HepG2 (cell line): ENCODE results near the gene ISOC2. TPM values are rescaled to one million over a fixed set of nuclear protein-coding genes. Genes with fewer than 3 reads are reported as not detected.

Source experiments
- ARHGAP35 ChIP-seq: sonication (generic); formaldehyde crosslinking; IDR thresholded peaks from 2 replicates; pipeline ENCODE4 v1.9.0; 2022; ENCODE audit warnings: mild to moderate bottlenecking, inconsistent platforms, moderate library complexity, missing genetic modification reagents, borderline replicate concordance
- BATF2 ChIP-seq: sonication (generic); formaldehyde crosslinking; IDR thresholded peaks from 2 replicates; pipeline ENCODE4 v1.8.0; 2022; ENCODE audit warnings: mild to moderate bottlenecking, missing genetic modification reagents, moderate library complexity
- BRCA1 ChIP-seq: sonication (generic); formaldehyde crosslinking; IDR thresholded peaks from 2 replicates; pipeline ENCODE4 v1.4.0; 2020; ENCODE audit warnings: missing genetic modification reagents
- BRF2 ChIP-seq: sonication (generic); formaldehyde crosslinking; IDR thresholded peaks from 2 replicates; pipeline ENCODE4 v1.8.1; 2022; ENCODE audit warnings: mild to moderate bottlenecking, missing genetic modification reagents
- CC2D1A ChIP-seq: sonication (generic); formaldehyde crosslinking; IDR thresholded peaks from 2 replicates; pipeline ENCODE4 v1.8.1; 2023; ENCODE audit warnings: mild to moderate bottlenecking, missing genetic modification reagents
- DR1 ChIP-seq: sonication (generic); formaldehyde crosslinking; IDR thresholded peaks from 2 replicates; pipeline ENCODE4 v1.8.0; 2021; ENCODE audit warnings: mild to moderate bottlenecking, missing genetic modification reagents, inconsistent platforms
- HNRNPK ChIP-seq: fragments of 200-400 bp; formaldehyde crosslinking; IDR thresholded peaks from 2 replicates; pipeline ENCODE4 v1.6.1; 2018; ENCODE audit warnings: low read length, low read depth, moderate library complexity, mild to moderate bottlenecking; ENCODE audit not compliant: poor library complexity, severe bottlenecking
- HOMEZ ChIP-seq: IDR thresholded peaks from 2 replicates; pipeline ENCODE4 v1.6.1; 2016; ENCODE audit warnings: low read depth
- MED1 ChIP-seq: sonication (generic); formaldehyde crosslinking; IDR thresholded peaks from 2 replicates; pipeline ENCODE4 v1.4.0; 2020; ENCODE audit warnings: missing genetic modification reagents
- NR2F6 ChIP-seq, 2 experiments: IDR thresholded peaks; 2 replicates each; pipeline ENCODE4 v1.6.1; 2016; ENCODE audit warnings: antibody characterized with exemption in 1 of 2, mild to moderate bottlenecking in 1 of 2
- ONECUT2 ChIP-seq: sonication (generic); formaldehyde crosslinking; IDR thresholded peaks from 2 replicates; pipeline ENCODE4 v1.4.0; 2020; ENCODE audit warnings: missing genetic modification reagents
- PPARG ChIP-seq: conservative IDR thresholded peaks from 2 replicates; pipeline ENCODE4 v1.6.1; 2016; ENCODE audit warnings: missing biosample characterization, missing genetic modification reagents
- RFX3 ChIP-seq: IDR thresholded peaks from 2 replicates; pipeline ENCODE4 v1.6.1; 2016; ENCODE audit warnings: missing biosample characterization, missing genetic modification reagents
- SALL1 ChIP-seq: sonication (generic); formaldehyde crosslinking; IDR thresholded peaks from 2 replicates; pipeline ENCODE4 v1.8.0; 2022; ENCODE audit warnings: mild to moderate bottlenecking, missing genetic modification reagents
- SIX4 ChIP-seq: sonication (generic); formaldehyde crosslinking; IDR thresholded peaks from 2 replicates; pipeline ENCODE4 v1.4.0; 2020; ENCODE audit warnings: missing genetic modification reagents
- SRSF9 ChIP-seq: fragments of 200-400 bp; formaldehyde crosslinking; IDR thresholded peaks from 2 replicates; pipeline ENCODE4 v1.6.1; 2018; ENCODE audit warnings: borderline replicate concordance, mild to moderate bottlenecking, low read depth, low read length; ENCODE audit not compliant: insufficient read depth, poor library complexity, severe bottlenecking
- ZBTB37 ChIP-seq: sonication (generic); formaldehyde crosslinking; IDR thresholded peaks from 2 replicates; pipeline ENCODE4 v1.4.0; 2020; ENCODE audit warnings: mild to moderate bottlenecking, missing genetic modification reagents
- ZC3H4 ChIP-seq: sonication (generic); formaldehyde crosslinking; IDR thresholded peaks from 2 replicates; pipeline ENCODE4 v1.4.0; 2020; ENCODE audit warnings: missing genetic modification reagents, borderline replicate concordance
- ZNF256 ChIP-seq: sonication (generic); formaldehyde crosslinking; conservative IDR thresholded peaks from 2 replicates; pipeline ENCODE4 v1.4.0; 2020; ENCODE audit warnings: missing genetic modification reagents
- ZNF343 ChIP-seq: sonication (generic); formaldehyde crosslinking; IDR thresholded peaks from 2 replicates; pipeline ENCODE4 v1.4.0; 2020; ENCODE audit warnings: mild to moderate bottlenecking, missing genetic modification reagents
- ZNF430 ChIP-seq: sonication (generic); formaldehyde crosslinking; IDR thresholded peaks from 2 replicates; pipeline ENCODE4 v1.9.0; 2021; ENCODE audit warnings: mild to moderate bottlenecking, missing genetic modification reagents
- ZNF44 ChIP-seq: sonication (generic); formaldehyde crosslinking; IDR thresholded peaks from 2 replicates; pipeline ENCODE4 v1.5.1; 2020; ENCODE audit warnings: mild to moderate bottlenecking, missing genetic modification reagents
- ZNF556 ChIP-seq: sonication (generic); formaldehyde crosslinking; IDR thresholded peaks from 2 replicates; pipeline ENCODE4 v1.4.0; 2020; ENCODE audit warnings: mild to moderate bottlenecking, missing genetic modification reagents, borderline replicate concordance
- ZNF614 ChIP-seq: IDR thresholded peaks from 2 replicates; pipeline ENCODE4 v1.6.1; 2018; ENCODE audit warnings: missing biosample characterization, missing genetic modification reagents, inconsistent platforms, borderline replicate concordance
- polyA plus RNA-seq, 8 experiments: library from polyadenylated mRNA; depleted of rRNA in 3 of 8; stranded (reverse) in 7 of 8; unstranded in 1 of 8; fragments of >200 nt; fragmentation: Illumina TruSeq in 4 of 8; extraction: Trizol in 4 of 8; gene quantifications; 2 replicates each; pipeline versions ENCODE4 v1.2.1 to v1.2.3, GENCODE V29; 2011 to 2016; ENCODE audit warnings: low read depth in 4 of 8, missing spikeins in 1 of 8, mixed read lengths in 1 of 8; ENCODE audit not compliant: insufficient read depth in 1 of 8
- total RNA-seq, 5 experiments: library from RNA; depleted of rRNA; stranded (reverse); fragments of >200 nt; fragmentation: Illumina TruSeq; extraction: Trizol; gene quantifications; 2 replicates each; pipeline ENCODE4 v1.2.3, GENCODE V29; 2016; ENCODE audit warnings: low read depth in 1 of 5

ISOC2 gene
- total and polyA plus RNA-seq, 2 of the 13 experiments (the other 11 are each of a cell fraction or from before 2014, with no cell fraction given), result 76.8 to 105 TPM

- TF ChIP-seq BRF2 (CRISPR knock-in tag) (0 out of 2 replicates have a peak, but pooled peaks have one; percentile 43), MED1 (peak; percentile 45; the same call in 1 of the 2 replicates), NR2F6 (IDR thresholded peaks at IDR 0.05) (peak; percentile 39), NR2F6 (CRISPR knock-in tag; IDR thresholded peaks at IDR 0.05) (peak; percentile 39; the same call in 1 of the 2 replicates), SALL1 (CRISPR knock-in tag) (peak; percentile 71; the same call in 1 of the 2 replicates), BATF2 (CRISPR knock-in tag) (no peak), ZNF556 (CRISPR knock-in tag) (no peak), HNRNPK (no peak), ARHGAP35 (CRISPR knock-in tag) (0 out of 2 replicates have a peak, but pooled peaks have one; percentile 40), ZBTB37 (CRISPR knock-in tag) (no peak), HOMEZ (0 out of 2 replicates have a peak, but pooled peaks have one; percentile 10), BRCA1 (CRISPR knock-in tag) (no peak), ZNF44 (0 out of 2 replicates have a peak, but pooled peaks have one; percentile 24), PPARG (CRISPR knock-in tag) (no peak), ZNF614 (CRISPR knock-in tag) (no peak), CC2D1A (CRISPR knock-in tag) (no peak), ZNF343 (CRISPR knock-in tag) (no peak), ONECUT2 (CRISPR knock-in tag) (no peak), RFX3 (no peak), ZC3H4 (CRISPR knock-in tag) (no peak), SRSF9 (no peak), ZNF430 (CRISPR knock-in tag) (no peak), DR1 (no peak), ZNF256 (0 out of 2 replicates have a peak, but pooled peaks have one; percentile 57), SIX4 (0 out of 2 replicates have a peak, but pooled peaks have one; percentile 36)
Measured at GRCh38 chr19:55467236-55468053, 6.0 kb upstream of the ISOC2 start (continued).
